Thyroid gland (tissue), 4 donors: ENCODE measurements around the gene PADI1. TPM values are rescaled to one million over a fixed set of nuclear protein-coding genes. Genes with fewer than 3 reads are reported as not detected.

Experiments used
- DNase-seq, 2 donors: peaks; one replicate each; pipeline ENCODE4 v3.0.0-alpha.2; 2019
- H3K27ac ChIP-seq, 3 donors: fragments of 200-600 bp; sonication (generic); 1 replicate in 2 of 3; 2 replicates in 1 of 3; pipeline ENCODE4 v1.5.1; 2016 to 2019; ENCODE audit warnings: mild to moderate bottlenecking in 1 of 3, moderate library complexity in 1 of 3
- H3K27me3 ChIP-seq: fragments of 200-600 bp; sonication (generic); one replicate; pipeline ENCODE4 v1.5.1; 2019
- H3K36me3 ChIP-seq, 2 donors: fragments of 200-600 bp; sonication (generic); one replicate each; pipeline ENCODE4 v1.5.1; 2016 to 2019
- H3K4me1 ChIP-seq, 2 donors: fragments of 200-600 bp; sonication (generic); one replicate each; pipeline ENCODE4 v1.5.1; 2017 to 2019
- H3K4me3 ChIP-seq, 3 donors: fragments of 200-600 bp; sonication (generic); replicated peaks in 1 of 3; 1 replicate in 2 of 3; 2 replicates in 1 of 3; pipeline ENCODE4 v1.5.1; 2016; ENCODE audit warnings: mild to moderate bottlenecking in 1 of 3
- H3K9me3 ChIP-seq: fragments of 200-600 bp; sonication (generic); one replicate; pipeline ENCODE4 v1.5.1; 2017
- CTCF ChIP-seq, 6 experiments: fragments of 200-600 bp in 3 of 6; fragments of 450-650 bp in 3 of 6; sonication (generic) in 3 of 6; IDR thresholded peaks; one replicate each; pipeline ENCODE4 v1.5.1; 2016 to 2019; ENCODE audit warnings: antibody characterized with exemption in 6 of 6, mild to moderate bottlenecking in 2 of 6, inconsistent platforms in 1 of 6, moderate library complexity in 1 of 6
- POLR2A ChIP-seq, 2 donors: fragments of 450-650 bp; IDR thresholded peaks; one replicate each; pipeline ENCODE4 v1.6.1; 2017; ENCODE audit warnings: antibody characterized with exemption in 2 of 2, mild to moderate bottlenecking in 2 of 2, moderate library complexity in 1 of 2
- WGBS, 2 donors: methylation state at CpG; one replicate each; pipeline ENCODE4 v1.1.5; 2017; 5-methylcytosine and 5-hydroxymethylcytosine counted together
- intact Hi-C: fragments of 100-400 bp; cut with DNase I; formaldehyde crosslinking; loops from one replicate; pipeline ENCODE4 v1.15.1; 2023
- total RNA-seq, 4 donors: library from RNA; depleted of rRNA; stranded (reverse); fragments of >200 nt; gene quantifications; one replicate each; pipeline ENCODE4 v1.2.3, GENCODE V29; 2016

Gene PADI1
- total RNA-seq, 4 donors from 2014 or later: not detected

- no peaks in the 10 kb centered on the region for H3K36me3 ChIP-seq
- intact Hi-C loops: no loop called here
- H3K4me1 ChIP-seq: peaks cover 8 to 14% of the 10 kb centered on the region in 2 donors
- H3K4me3 ChIP-seq: no peak overlapping the region
- no peak for DNase-seq
- H3K27ac ChIP-seq: no peak overlapping the region
- H3K27me3 ChIP-seq: no peaks in the 10 kb centered on the region
- WGBS, 2 donors: 81 to 84% methylated on average over 3 of the region's 3 CpGs
- TF ChIP-seq POLR2A (IDR thresholded peaks at IDR 0.05): no peak
- no peak for TF ChIP-seq CTCF (IDR thresholded peaks at IDR 0.05)
- H3K9me3 ChIP-seq: no peaks in the 10 kb centered on the region
Observed at GRCh38 chr1:17173217-17173616, 31.7 kb upstream of the PADI1 start.

GRCh38 chr1:17176306-17177061 lies 28.4 kb upstream of the PADI1 start:
- DNase-seq: no peak
- H3K27me3 ChIP-seq: no peaks in the 10 kb centered on the region
- H3K27ac ChIP-seq: no peak overlapping the region
- H3K4me3 ChIP-seq: no peak overlapping the region
- intact Hi-C loops: no loop called here
- TF ChIP-seq CTCF (IDR thresholded peaks at IDR 0.05) (no peak), POLR2A (IDR thresholded peaks at IDR 0.05) (no peak)
- H3K9me3 ChIP-seq: no peaks in the 10 kb centered on the region
- 83 to 93% methylated on average over 6 of the region's 6 CpGs for WGBS, 2 donors
- no peaks in the 10 kb centered on the region for H3K4me1 ChIP-seq
- H3K36me3 ChIP-seq: no peaks in the 10 kb centered on the region

- WGBS, 2 donors: 59 to 80% methylated on average over 1 of the region's 1 CpG
Observed at GRCh38 chr1:17177651-17178050, 27.3 kb upstream of the PADI1 start.

GRCh38 chr1:17181781-17182464 lies 23.0 kb upstream of the PADI1 start:
- Histone ChIP-seq H3K36me3 (no peaks in the 10 kb centered on the region), H3K27me3 (no peaks in the 10 kb centered on the region), H3K4me1 (no peaks in the 10 kb centered on the region), H3K4me3 (no peak overlapping the region), H3K27ac (no peak overlapping the region), H3K9me3 (no peaks in the 10 kb centered on the region)
- WGBS, 2 donors: 36 to 47% methylated on average over 6 of the region's 6 CpGs
- intact Hi-C loops: no loop called here
- no peak for DNase-seq
- no peak for TF ChIP-seq CTCF (IDR thresholded peaks at IDR 0.05)
- no peak for TF ChIP-seq POLR2A (IDR thresholded peaks at IDR 0.05)

More at GRCh38 chr1:17177651-17178050, 27.3 kb upstream of the PADI1 start:
- no peak for DNase-seq
- no peaks in the 10 kb centered on the region for H3K36me3 ChIP-seq
- no peak for TF ChIP-seq POLR2A (IDR thresholded peaks at IDR 0.05)
- no peak for TF ChIP-seq CTCF (IDR thresholded peaks at IDR 0.05)
- no peak overlapping the region for H3K27ac ChIP-seq
- no peak overlapping the region for H3K4me3 ChIP-seq
- no peaks in the 10 kb centered on the region for H3K27me3 ChIP-seq
- intact Hi-C loops: no loop called here
- H3K4me1 ChIP-seq: no peaks in the 10 kb centered on the region
- no peaks in the 10 kb centered on the region for H3K9me3 ChIP-seq
